ENCODE results near the gene PDCD11.

Gene PDCD11

DNA sequence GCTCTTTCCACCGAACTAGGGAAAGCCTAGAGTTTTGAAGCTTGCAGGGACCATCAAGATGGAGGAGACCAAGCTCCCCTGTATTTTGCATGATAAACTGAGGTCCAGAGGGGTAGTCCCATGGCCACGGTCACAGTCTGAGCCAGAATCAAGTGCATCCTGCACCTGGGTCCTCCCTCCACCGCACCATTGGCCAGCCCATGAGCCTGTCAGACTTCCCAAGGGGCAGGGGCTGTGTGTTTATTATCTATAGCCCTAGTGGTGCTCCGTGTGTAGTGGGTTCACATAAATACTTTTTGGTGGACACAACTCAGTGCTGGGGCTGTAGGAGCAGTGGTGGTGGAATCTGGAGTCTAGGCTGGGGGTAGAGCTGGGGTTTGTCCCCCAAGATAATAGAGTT lies 79.0 kb downstream of the PDCD11 start:
- Histone ChIP-seq H3F3A (ENCODE audit: control insufficient read depth, insufficient read depth) (peaks cover 16% of the 10 kb centered on the region), H3K9me2 (replicated peaks; ENCODE audit: control insufficient read depth, low read length) (no peaks in the 10 kb centered on the region), H3K4me2 (ENCODE audit: low read length) (no peak overlapping the region), H4K20me1 (ENCODE audit: control insufficient read depth, insufficient read depth, low read depth, low read length) (no peaks in the 10 kb centered on the region), H3K4me3 (ENCODE audit: low read length) (no peak overlapping the region), H3K4me1 (ENCODE audit: control insufficient read depth, low read length) (peaks cover 48% of the 10 kb centered on the region), H3K27me3 (ENCODE audit: control insufficient read depth, low read length) (no peaks in the 10 kb centered on the region), H3K27ac (ENCODE audit: low read depth, low read length) (no peak overlapping the region), H3K9me3 (ENCODE audit: control insufficient read depth, insufficient read depth, low read length) (no peaks in the 10 kb centered on the region), H3K36me3 (ENCODE audit: control insufficient read depth, low read length) (no peaks in the 10 kb centered on the region), H3K79me2 (ENCODE audit: control insufficient read depth, low read length) (no peaks in the 10 kb centered on the region)
- TF ChIP-seq, protein P1, sequence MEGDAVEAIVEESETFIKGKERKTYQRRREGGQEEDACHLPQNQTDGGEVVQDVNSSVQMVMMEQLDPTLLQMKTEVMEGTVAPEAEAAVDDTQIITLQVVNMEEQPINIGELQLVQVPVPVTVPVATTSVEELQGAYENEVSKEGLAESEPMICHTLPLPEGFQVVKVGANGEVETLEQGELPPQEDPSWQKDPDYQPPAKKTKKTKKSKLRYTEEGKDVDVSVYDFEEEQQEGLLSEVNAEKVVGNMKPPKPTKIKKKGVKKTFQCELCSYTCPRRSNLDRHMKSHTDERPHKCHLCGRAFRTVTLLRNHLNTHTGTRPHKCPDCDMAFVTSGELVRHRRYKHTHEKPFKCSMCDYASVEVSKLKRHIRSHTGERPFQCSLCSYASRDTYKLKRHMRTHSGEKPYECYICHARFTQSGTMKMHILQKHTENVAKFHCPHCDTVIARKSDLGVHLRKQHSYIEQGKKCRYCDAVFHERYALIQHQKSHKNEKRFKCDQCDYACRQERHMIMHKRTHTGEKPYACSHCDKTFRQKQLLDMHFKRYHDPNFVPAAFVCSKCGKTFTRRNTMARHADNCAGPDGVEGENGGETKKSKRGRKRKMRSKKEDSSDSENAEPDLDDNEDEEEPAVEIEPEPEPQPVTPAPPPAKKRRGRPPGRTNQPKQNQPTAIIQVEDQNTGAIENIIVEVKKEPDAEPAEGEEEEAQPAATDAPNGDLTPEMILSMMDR (IDR thresholded peaks at IDR 0.05; ENCODE audit: low read depth, low read length, poor library complexity, severe bottlenecking) = no peak
- TF ChIP-seq EZH2phosphoT487 (IDR thresholded peaks at IDR 0.05; ENCODE audit: borderline replicate concordance, low read length) = no peak

DNA sequence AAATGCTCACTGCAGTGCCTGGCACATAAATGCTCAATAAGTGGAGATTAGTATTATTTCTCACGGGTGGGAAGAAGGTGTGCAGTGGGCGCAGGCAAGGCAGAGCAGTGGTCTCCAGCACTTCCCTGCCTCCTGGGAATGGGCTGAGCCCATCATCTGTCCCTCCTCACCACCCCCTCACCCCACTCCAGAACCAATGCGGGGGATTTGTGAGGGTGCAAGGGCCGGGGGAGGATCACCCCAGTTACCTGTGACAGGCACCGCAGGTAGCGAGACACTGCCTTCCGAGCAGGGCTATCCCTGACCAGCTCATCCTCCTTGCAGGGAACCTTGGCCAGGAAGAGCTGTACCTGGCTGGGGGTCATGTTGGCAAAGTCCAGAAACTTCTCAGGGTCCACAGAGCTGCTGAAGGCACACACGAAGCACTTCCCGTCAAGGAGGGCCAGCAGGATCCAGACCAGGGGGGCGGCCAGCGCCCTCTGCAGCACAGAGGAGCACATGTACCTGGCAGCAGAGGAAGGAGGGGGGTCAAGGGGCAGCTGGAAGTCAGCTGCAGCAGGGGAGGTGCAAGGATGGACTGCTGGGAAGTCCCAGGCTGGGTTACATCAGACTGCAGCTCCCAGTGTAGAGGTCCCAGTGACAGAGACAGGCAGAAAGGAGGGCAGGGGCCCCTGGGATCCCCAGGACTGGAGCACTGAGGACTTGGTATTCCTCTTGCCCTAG lies 79.8 kb downstream of the PDCD11 start:
- Histone ChIP-seq H4K20me1 (ENCODE audit: control insufficient read depth, insufficient read depth, low read depth, low read length) (no peaks in the 10 kb centered on the region), H3K9me2 (replicated peaks; ENCODE audit: control insufficient read depth, low read length) (no peaks in the 10 kb centered on the region), H3F3A (ENCODE audit: control insufficient read depth, insufficient read depth) (peaks cover 8% of the 10 kb centered on the region), H3K4me3 (ENCODE audit: low read length) (no peak overlapping the region), H3K27ac (ENCODE audit: low read depth, low read length) (no peak overlapping the region), H3K4me1 (ENCODE audit: control insufficient read depth, low read length) (peaks cover 41% of the 10 kb centered on the region), H3K9me3 (ENCODE audit: control insufficient read depth, insufficient read depth, low read length) (no peaks in the 10 kb centered on the region), H3K4me2 (ENCODE audit: low read length) (peak overlapping the region; percentile 12; the same call in 1 of the 2 replicates), H3K36me3 (ENCODE audit: control insufficient read depth, low read length) (no peaks in the 10 kb centered on the region), H3K27me3 (ENCODE audit: control insufficient read depth, low read length) (no peaks in the 10 kb centered on the region), H3K79me2 (ENCODE audit: control insufficient read depth, low read length) (no peaks in the 10 kb centered on the region)
- no peak for TF ChIP-seq EZH2phosphoT487 (IDR thresholded peaks at IDR 0.05; ENCODE audit: borderline replicate concordance, low read length)
- TF ChIP-seq, protein P1 (IDR thresholded peaks at IDR 0.05; ENCODE audit: low read depth, low read length, poor library complexity, severe bottlenecking) = peak; percentile 85

DNA sequence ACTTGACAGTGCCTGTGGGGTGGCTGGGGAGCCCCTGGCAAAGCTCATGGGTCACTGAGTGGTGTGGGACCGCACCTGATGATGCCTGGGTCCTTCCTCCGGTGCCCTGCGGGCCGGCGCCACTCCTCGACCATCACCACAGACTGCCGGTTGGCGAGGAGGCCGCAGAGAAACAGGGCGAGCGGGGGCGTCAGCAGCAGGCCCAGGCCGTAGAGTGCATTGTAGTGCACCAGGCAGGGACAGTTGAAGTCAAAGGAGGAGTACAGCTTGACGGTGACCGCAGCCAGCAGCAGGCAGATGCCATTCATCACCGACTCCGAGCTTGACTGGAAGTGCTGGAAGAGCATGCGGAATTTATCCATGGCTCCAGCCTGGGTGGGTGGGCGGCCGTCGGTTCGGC lies 82.2 kb downstream of the PDCD11 start:
- no peak overlapping the region for H3K4me3 ChIP-seq (ENCODE audit: low read length)
- H3K27me3 ChIP-seq (ENCODE audit: control insufficient read depth, low read length) = no peaks in the 10 kb centered on the region
- H3K9me2 ChIP-seq (replicated peaks; ENCODE audit: control insufficient read depth, low read length) = no peaks in the 10 kb centered on the region
- peaks cover 4% of the 10 kb centered on the region for H3F3A ChIP-seq (ENCODE audit: control insufficient read depth, insufficient read depth)
- TF ChIP-seq, protein P1 (IDR thresholded peaks at IDR 0.05; ENCODE audit: low read depth, low read length, poor library complexity, severe bottlenecking) = no peak
- TF ChIP-seq EZH2phosphoT487 (IDR thresholded peaks at IDR 0.05; ENCODE audit: borderline replicate concordance, low read length) = no peak
- no peaks in the 10 kb centered on the region for H3K36me3 ChIP-seq (ENCODE audit: control insufficient read depth, low read length)
- no peaks in the 10 kb centered on the region for H3K9me3 ChIP-seq (ENCODE audit: control insufficient read depth, insufficient read depth, low read length)
- no peaks in the 10 kb centered on the region for H4K20me1 ChIP-seq (ENCODE audit: control insufficient read depth, insufficient read depth, low read depth, low read length)
- no peak overlapping the region for H3K27ac ChIP-seq (ENCODE audit: low read depth, low read length)
- H3K4me1 ChIP-seq (ENCODE audit: control insufficient read depth, low read length) = peaks cover 26% of the 10 kb centered on the region
- H3K79me2 ChIP-seq (ENCODE audit: control insufficient read depth, low read length) = no peaks in the 10 kb centered on the region
- no peak overlapping the region for H3K4me2 ChIP-seq (ENCODE audit: low read length)

Measured in DOHH2 (cell line).